Stimulated activated CD4-positive, alpha-beta T cell treated with anti-CD3 and anti-CD28 coated beads, Interleukin-1b, Interleukin-23, amount 100 ng/mL, for 24 hours (primary cell): Measurements from ENCODE around the gene VPS9D1.
"Not testable (repeated sequence)": the region's sequence is repeated elsewhere in the genome, so short reads cannot be mapped to it uniquely, and the experiment has no call there.

Experiments used
- DNase-seq, 4 experiments: peaks; one replicate each; pipeline ENCODE4 v3.0.0-alpha.2; 2020; ENCODE audit warnings: low read depth in 4 of 4, low spot score in 1 of 4

The VPS9D1 gene

DNA sequence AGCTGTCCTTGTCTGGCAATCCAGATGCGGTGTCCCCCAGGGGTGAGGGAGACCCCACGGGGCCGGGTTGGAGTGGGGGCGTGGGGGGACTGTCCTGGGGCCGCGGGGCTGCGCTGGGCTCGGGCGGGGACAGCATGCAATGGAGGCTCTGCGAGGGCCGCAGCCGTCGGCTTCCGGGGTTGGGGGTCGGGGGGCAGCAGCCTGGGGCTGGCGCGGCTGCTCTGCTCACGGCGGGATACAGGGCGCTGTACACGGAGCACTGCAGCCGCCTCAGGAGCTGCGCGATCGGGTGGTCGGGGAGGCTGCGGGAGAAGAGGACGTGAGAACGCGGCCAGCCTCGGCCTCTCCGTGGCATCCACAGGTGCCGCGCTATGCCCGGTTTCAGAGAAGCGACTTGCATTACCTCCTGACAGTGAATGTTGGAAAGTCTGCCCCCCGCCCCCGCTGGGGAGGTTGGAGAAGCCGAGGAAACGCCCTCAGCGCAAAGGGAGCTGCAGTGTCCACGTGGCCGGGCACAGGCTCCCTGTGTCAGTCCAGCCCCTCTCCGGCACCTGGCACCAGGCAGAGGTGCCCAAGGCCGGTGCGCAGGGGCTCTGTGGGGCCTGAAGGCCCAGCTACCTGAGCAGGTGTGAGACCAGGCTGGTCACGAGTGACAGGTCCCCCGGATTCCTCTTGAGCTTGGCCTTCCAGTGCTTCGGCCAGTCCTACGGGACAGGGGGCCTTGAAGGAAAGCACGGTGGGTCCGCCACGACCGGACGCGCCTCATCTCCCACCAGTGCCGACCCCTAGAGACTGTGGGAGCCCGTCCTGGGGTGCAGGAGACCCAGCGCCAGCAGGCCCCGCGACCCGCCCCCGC is 9.8 kb downstream of the VPS9D1 start:
- no peak for DNase-seq

DNA sequence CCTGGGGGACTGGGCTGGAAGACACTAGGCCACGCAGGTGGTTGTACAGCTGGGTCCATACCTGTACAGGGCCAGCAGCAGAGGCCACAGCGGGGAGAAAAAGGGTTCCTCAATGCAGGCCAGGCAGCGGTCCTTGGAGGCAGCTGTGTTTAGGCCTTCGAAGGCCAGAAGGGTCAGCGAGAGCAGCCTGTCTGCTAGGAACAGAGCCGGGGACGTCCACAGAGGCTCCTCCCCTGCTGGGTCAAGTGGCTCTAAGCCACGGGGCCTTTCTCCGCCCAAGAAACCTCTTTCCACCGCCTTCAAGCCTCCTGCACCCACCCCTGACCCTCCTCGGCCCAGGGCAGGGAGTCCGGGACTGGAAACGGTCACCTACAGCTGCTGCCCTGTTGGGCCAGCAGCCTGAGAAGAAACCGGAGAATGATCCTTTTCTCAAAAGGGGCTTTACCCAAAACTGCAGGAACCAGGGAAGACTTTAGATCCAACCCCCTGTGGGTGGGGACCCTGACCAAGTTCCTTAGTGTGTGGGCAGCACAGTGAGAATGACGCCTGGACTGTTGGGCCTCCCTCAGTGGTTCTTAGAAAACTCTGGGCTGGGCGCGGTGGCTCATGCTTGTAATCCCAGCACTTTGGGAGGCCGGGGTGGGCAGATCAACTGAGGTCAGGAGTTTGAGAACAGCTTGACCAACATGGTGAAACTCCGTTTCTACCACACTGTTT is 10.8 kb downstream of the VPS9D1 start:
- DNase-seq = no peak

DNA sequence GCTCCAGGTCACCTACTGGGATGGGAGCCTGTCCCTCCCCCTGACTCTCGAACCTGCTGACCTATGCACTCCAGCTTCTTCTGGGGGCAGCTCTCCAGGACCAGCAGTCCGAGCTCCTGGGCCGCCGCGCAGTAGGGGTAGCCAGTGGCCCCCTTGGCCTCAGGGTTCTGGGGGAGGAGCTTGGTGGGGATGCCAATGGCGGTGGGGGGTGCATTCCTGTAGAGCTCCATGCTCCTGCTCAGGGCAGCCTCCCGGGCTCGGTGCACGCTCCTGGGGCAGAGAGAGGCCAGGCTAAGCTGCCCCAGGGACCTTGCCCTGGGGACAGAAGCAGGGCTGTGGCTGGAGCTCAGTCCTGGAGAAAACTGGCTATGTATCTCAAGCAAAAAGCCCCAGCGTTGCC is 11.5 kb downstream of the VPS9D1 start:
- DNase-seq = no peak

DNA sequence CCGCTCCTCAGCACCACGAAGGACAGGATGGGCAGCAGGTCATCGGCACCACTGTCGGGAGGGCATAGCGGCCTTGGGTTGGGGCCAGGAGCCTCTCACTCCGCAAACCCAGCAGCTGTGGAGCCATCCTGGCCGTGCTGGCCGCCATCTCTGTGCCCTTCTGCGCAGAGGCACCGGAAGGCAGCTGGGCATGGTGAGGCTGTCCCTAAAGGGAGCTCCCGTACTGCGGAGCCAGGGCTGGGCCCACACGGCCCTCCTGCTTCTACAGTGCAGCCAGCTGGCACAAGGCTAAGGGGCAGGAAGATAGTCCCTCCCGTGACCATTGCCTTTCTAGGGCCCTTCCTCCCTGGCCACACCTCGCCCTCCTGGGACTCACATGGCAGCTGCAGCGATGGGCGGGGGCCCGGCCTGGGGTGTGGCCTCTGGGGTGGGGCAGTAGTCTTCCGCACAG is 12.2 kb downstream of the VPS9D1 start:
- DNase-seq = no peak

DNA sequence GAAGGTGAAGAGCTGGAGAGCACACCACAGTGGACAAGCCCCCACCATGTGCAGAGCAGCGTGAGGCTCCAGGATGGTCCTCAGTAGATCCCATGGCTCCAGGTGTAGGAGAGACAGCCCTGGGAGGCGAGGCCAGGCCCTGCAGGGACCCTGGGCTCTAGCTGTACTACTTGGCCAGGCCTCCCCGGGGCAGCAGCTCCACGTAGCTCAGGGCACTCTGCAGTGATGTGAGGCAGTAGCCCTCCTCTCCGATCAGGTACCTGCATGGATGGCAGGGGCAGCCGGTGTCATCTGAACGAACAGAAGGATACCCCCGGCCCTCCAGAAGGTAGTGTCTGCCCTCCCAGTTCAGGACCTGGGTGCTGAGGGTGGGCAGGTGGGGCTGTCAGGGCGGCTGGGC is 13.0 kb downstream of the VPS9D1 start:
- no peak for DNase-seq

DNA sequence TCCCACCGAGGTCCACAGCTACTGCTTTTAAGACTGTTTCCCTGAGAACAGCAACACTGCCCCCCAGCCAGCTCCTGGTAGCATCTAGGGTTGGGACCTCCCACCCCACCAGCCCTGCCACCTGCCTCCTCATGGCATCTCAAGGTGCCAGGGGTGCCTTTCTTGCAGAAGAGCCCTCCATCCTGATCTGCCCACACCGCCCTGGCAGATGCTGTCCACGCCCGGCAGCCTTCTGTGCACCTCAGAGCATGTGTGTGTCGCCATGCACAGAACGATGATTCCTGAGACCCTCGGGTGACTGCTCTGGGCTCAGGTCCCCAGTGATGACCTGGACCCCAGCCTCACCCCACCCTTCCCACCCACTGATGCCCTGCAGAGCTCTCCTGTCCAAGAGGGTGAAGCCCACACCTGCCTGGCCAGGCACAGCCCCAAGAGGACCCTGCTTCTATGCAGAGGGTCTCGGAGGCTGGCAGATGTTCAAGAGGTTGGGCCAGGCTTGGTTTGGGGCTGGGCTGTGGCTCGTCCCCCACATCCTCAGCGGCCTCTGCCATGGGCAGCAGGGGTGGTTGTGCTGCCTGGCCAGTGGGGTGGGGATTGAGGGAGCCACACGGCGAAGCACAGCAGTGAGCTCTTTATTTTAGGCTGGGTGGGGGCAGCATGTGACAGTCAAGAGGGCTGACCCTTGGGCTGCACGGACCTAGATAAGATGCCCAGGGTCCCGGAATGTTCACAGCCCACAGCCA is 14.0 kb downstream of the VPS9D1 start:
- no peak for DNase-seq

DNA sequence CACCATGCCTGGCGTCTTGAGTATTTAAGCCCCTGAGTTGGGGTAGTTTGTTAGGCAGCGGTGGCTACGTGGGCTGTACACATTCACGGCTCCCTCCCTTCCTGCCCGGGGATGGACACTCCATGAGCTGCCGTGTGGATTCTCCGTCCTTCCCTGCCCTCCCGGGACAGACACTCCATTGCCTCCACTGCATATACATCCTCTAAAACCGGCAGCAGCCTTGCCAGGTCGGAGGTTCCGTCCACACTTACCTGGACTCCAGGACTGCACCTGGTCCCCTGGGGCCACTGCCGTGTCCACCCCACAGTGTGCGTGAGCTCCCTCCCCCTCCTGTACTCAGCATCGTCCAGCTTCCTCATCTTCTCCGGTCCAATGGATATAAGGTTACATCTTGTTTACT is 15.7 kb downstream of the VPS9D1 start:
- no peak for DNase-seq

DNA sequence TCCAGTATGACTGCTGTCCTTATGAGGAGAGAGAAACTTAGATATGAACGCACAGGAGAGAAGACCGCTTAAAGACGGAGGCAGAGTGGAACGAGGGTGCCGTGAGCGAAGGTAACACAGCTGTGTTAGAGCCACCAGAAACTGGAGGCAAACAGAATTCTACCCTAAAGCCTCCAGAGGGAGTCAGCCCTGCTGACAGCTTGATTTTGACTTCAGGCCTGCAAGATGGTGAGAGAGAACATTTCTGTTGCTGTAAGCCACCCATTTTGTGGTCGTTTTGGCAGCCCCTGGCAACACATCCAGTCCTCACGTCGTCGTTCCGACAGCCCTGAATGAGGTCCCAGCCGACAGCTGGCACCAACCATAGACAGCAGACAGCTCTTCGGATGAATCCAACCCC is 16.4 kb downstream of the VPS9D1 start:
- no peak for DNase-seq

DNA sequence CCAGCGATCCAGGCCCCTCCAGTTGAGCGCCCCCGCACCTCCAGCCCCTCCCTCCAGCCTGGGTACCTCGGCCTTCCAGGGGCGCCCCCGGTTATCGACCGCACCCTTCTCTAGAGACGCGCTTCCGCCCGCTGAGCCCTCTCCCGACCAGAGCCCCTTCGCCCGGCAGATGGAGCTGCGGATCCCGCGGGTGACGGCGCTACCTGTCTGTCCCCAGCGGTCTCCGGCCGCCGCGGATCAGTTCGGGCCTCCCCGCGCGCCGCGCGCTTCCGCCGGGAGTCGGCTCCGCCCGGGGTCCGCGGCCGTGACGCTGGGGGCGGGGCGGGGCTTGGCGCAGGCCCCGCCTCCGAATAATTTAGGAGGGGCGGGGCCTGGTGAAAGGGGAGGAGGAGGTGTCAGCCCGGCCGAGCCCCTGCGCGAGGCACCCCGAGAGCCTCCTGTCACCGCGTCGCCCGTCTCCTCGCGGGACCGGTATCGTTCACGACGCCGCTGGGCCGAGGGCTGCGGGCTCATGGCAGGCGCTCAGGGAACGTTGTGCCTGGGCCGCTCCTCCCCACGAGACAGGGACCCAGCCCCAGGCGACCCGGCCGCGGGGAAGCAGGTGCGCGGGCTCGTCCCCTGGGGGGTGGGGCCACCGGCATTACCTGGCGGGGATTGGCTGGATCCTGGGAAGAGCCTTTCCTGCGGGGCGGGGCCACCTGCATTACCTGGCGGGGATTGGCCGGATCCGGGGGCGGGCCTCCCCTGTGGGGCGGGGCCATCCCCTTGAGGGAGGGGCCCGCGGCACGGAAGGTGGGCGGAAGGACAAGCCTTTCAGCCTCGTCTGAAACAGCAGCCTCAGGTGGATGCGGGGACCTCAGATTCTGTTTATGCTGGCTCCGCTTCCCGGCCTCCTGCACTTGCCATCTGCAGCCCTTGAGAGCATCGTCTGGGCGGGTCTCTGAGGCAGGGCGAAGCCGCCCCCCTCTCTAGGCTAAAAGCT is 19.0 kb downstream of the VPS9D1 start, which contains the start of gene SPATA2L:
Gene SPATA2L (minus strand): TSS at position 281 of the 982 bp plus-strand sequence. CDS start 473 bp downstream, outside the sequence.
- peak; percentile 94 to 95 (median 95) for DNase-seq

DNA sequence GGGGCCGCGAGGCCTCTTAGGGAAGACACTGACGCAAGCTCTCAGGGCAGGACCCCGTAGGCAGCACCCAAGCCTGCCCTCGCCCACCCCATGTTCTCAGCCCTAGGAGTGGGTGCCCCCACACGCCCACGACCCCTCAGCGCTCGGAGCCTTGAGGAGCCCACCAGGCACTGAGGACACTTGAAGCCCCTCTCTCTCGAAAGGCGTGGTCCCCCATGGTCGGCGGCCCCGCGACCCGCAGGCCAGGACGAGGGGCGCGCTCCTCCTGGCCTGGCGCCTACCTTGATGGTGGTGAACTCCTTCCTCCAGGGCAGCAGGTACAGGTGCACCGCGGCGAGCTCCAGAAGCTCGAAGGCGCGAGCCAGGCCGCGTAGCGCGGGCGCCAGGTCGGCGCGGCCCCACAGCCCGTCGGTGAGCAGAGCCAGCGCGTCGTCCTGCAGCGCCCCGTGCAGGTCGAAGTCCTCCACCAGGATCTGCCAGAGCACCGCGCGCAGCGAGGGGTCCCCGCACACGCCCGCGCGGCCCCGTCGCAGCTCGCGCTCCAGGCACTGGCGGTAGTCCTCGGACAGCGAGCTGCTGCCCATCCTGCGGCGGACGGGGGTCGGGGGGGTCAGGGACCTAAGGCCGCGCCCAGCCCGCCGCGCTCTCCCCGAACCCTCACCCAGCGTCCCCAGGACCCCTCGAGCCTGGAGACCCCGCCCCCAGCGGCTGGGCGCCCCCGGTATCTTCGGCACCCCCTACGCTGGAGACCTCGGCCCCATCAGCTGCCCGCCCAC is 19.9 kb downstream of the VPS9D1 start:
- DNase-seq = no peak

DNA sequence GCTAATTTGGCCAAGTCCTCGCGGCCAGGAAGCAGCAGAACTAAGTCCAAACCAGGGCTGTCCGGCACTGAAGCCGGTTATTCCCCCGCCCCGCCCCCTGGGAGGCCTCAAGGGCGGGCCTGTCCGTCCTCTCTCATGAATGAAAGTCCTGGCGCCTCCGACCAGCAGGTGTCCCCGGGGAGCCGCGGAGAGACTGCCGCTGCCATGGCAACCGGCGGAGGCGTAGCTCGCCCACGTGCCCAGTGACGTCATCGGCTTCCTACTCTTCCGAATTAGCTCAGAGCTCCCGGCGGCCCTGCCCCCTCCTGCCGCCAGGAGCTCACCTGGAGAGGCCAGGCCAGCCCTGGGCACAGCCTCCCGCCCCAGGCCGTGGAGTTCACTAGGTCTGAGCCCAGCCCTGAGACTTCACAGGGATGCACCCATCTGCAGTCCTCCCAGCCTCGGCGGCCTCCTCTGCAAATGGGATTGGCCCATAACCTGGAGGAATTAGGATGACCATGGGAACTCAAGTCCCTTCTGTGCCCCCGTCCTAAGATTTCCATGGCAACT is 20.5 kb downstream of the VPS9D1 start:
- DNase-seq = peak; percentile 95 to 98 (median 97)

DNA sequence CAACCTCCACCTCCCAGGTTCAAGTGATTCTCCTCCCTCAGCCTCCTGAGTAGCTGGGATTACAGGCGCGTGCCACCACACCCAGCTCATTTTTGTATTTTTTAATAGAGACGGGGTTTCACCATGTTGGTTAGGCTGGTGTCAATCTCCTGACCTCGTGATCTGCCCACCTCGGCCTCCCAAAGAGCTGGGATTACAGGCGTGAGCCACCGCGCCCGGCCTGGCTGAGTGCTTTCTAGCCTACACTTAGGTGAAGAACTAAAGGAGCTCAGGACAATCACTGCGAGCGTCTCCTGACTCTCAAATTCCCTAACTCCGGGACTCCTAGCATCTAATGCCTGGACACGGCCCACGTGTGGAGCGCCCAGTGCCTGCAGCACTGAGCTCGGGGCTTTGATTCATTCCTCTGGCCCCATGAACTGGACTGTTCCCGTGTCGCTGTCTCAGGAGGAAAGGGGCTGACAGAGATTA is 21.0 kb downstream of the VPS9D1 start:
- DNase-seq = not testable (repeated sequence)

DNA sequence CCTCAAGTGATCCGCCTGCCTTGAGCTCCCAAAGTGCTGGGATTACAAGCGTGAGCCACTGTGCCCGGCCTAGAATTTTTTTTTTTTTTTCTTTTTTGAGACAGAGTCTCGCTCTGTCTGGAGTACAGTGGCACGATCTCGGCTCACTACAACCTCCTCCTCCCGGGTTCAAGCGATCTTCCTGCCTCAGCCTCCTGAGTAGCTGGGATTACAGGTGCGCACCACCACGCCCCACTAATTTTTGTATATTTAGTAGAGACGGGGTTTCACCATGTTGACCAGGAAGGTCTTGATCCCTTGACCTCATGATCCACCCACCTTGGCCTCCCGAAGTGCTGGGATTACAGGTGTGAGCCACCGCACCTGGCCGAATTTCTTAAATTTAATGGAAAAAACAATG is 22.0 kb downstream of the VPS9D1 start:
- DNase-seq = not testable (repeated sequence)

DNA sequence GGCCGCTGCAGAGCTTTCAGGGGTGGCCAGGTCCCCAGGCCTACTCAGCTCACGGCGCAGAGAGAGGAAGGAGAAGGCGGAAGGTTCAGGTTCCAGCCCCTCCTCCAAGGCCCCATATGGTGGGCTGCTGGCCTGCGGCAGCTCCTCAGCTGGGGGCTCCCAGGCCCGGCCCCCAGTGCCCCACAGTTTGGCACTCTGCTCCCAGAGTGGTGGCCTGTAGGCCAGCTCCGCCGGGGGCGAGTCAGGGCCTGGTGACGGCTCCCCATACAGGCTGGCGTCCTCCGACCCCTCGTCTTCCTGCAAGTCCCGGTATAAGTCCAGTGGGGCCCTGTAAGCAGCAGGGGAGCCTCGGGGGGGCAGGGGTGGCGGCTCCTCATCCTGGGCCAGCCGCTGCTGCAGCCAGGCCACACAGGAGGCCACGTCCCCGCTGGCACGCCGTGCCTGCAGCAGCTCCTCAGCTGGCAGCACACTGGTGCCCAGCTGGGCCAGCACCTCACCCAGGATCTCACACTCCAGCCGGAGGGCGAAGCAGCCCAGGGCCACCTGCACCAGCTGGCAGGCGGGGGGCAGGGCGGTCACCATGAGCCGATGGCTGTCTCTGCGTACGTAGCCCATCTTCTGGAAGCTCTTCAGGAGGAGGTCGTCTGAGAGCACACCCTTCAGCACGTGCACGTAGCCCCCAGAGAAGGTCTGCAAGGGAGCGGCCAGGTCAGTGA is 22.9 kb downstream of the VPS9D1 start:
- DNase-seq = no peak

DNA sequence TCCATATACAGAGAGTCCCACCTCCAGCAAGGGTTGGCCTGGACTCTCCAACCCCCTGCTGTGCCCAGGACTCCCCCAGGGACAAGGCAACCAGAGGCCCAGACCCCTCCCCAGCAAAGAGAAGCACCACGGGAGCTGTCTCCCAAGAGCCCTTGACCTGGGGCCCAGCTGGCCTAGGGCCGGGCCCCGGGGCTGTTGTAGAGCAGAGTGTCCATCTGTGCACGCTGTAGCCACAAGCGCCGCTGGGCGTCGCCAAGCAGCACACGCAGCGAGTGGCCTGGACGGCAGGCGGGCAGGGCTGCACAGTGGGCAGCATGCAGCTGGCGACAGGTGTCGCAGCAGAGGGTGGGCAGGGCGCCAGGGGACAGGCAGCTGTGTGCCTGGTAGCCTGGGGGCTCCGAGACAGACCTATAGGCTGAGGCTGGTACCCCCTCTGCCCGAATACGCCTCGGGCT is 23.5 kb downstream of the VPS9D1 start:
- no peak for DNase-seq

DNA sequence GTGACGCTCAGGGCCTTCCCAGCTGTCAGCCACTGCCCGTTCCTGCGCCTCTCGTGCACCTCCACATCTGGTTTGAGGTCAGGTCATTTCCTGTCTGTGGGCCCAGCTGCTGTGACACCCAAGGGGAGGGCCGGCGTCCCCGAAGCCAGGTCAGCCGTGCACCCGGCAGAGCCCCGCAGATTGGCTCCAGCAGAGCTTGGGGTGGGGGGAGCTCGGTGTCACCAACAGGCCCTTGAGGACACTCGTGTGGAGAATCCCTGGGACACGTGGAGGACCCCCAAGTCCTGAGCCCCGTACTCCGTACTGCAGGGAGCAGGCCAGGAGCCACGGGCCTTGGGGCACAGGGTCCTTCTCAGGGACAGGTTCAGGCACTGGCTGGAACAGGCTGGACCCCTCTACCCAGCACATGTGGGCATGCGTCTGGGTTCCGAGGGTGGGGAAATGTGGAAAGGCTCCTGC is 24.0 kb downstream of the VPS9D1 start:
- no peak for DNase-seq

DNA sequence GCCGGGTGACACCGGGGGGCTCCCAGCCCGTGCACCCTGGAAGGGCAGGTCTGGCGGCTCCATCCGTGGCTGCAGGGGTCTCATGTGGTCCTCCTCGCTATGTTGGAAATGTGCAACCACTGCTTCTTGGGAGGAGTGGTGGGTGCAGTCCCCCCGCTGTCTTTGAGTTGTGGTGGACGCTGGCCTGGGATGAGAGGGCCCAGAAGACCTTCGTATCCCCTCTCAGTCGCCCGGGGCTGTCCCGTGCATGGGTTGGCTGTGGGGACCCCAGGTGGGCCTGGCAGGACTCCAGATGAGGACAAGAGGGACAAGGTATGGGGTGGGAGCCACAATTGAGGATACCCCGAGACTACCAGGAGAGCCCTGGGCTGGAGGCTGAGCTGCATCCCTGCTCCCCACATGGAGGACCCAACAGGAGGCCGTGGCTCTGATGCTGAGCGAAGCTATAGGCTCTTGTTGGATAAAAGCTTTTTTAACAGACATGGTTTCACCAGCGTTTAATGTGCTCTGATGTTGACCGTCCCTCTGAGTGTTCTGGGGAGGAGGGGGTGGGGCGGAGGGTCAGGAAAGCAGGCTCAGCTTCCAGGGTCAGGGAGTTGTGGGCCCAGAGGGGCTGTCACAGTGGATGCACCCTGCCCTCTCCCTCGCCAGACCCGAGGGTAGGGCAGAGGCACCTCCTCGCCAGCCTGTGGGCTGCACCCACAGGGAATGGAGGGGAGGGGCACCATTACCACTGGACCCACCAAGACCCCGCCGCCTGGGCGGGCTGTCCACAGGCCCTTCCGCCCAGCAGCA is 24.6 kb downstream of the VPS9D1 start:
- no peak for DNase-seq
